Panc1 (cell line): ENCODE results near the gene NUAK2. TPM values are rescaled to one million over a fixed set of nuclear protein-coding genes. Genes with fewer than 3 reads are reported as not detected.

Source experiments
- ATAC-seq: fragments of 200-7000 bp; cut with Tn5 transposase; 2 replicates; pipeline ENCODE4 v1.9.1; 2020; ENCODE audit warnings: mild to moderate bottlenecking, moderate library complexity
- BruUV-seq: library from RNA; stranded (reverse); fragments of 400-500 nt; replicated peaks from 2 replicates; lab custom pipeline; 2021; lab: Mats Ljungman, UMichigan
- CTCF ChIA-PET: fragments of 300-600 bp; sonication (Branson Sonifier 250); formaldehyde crosslinking; loops from one replicate; lab custom pipeline; 2022; ENCODE audit warnings: antibody characterized with exemption; lab: Charles Lee
- POLR2A ChIA-PET: fragments of 300-600 bp; sonication (Branson Sonifier 250); formaldehyde crosslinking; loops from one replicate; lab custom pipeline; 2022; ENCODE audit warnings: antibody characterized with exemption; lab: Charles Lee
- DNase-seq: peaks from one replicate; pipeline ENCODE4 v3.0.0-alpha.2; 2010; ENCODE audit warnings: low read depth, low spot score
- H3K27ac ChIP-seq: 2 replicates; pipeline ENCODE4 v1.5.1; 2011; ENCODE audit warnings: mild to moderate bottlenecking, low read length, inconsistent platforms
- H3K27me3 ChIP-seq: fragments of 200-500 bp; sonication (Bioruptor generic); 2 replicates; pipeline ENCODE4 v1.6.0; 2014; ENCODE audit warnings: low read length, inconsistent platforms; ENCODE audit not compliant: control insufficient read depth, insufficient read depth
- H3K36me3 ChIP-seq: fragments of 200-500 bp; sonication (Bioruptor generic); 2 replicates; pipeline ENCODE4 v1.5.1; 2014; ENCODE audit warnings: inconsistent platforms, mild to moderate bottlenecking, low read length, moderate library complexity; ENCODE audit not compliant: control insufficient read depth, insufficient read depth
- H3K4me1 ChIP-seq: 2 replicates; pipeline ENCODE4 v1.5.1; 2011; ENCODE audit warnings: inconsistent platforms, mild to moderate bottlenecking, low read length, moderate library complexity; ENCODE audit not compliant: control insufficient read depth, insufficient read depth
- H3K4me3 ChIP-seq, 2 experiments: 2 replicates each; pipeline ENCODE4 v1.5.1; 2011 to 2012; ENCODE audit warnings: low read depth in 2 of 2, low read length in 2 of 2, mild to moderate bottlenecking in 2 of 2, inconsistent platforms in 1 of 2, moderate library complexity in 1 of 2
- H3K9me3 ChIP-seq: fragments of 200-500 bp; sonication (Bioruptor generic); 2 replicates; pipeline ENCODE4 v1.5.1; 2014; ENCODE audit warnings: low read depth, mild to moderate bottlenecking, inconsistent platforms, low read length, moderate library complexity; ENCODE audit not compliant: control insufficient read depth, insufficient read depth
- POLR2AphosphoS5 ChIP-seq: IDR thresholded peaks from 2 replicates; pipeline ENCODE4 v1.6.1; 2012; ENCODE audit warnings: mild to moderate bottlenecking, low read depth, low read length, moderate library complexity
- SIN3A ChIP-seq: IDR thresholded peaks from 2 replicates; pipeline ENCODE4 v1.6.1; 2012; ENCODE audit warnings: low read depth, mild to moderate bottlenecking, low read length, moderate library complexity, borderline replicate concordance; ENCODE audit not compliant: insufficient read depth
- TCF7L2 ChIP-seq: IDR thresholded peaks from 2 replicates; pipeline ENCODE4 v1.6.1; 2011; ENCODE audit warnings: mild to moderate bottlenecking, low read depth, low read length, inconsistent platforms
- in situ Hi-C: cut with HindIII; loops from 2 replicates; pipeline ENCODE4 v1.10.0; 2016; ENCODE audit warnings: low sequenced_read_pairs, low pct_unique_long_range_greater_than_20kb
- intact Hi-C: fragments of 100-400 bp; cut with micrococcal nuclease; formaldehyde crosslinking; loops from one replicate; pipeline ENCODE4 v1.10.0; 2022; ENCODE audit not compliant: unreplicated experiment
- total RNA-seq: library from RNA; stranded (reverse); gene quantifications from one replicate; pipeline ENCODE4 v1.2.1, GENCODE V29; 2021; ENCODE audit not compliant: unreplicated experiment
- TF ChIP-seq, protein P1 (sequence below), 2 experiments: IDR thresholded peaks; 2 replicates each; pipeline ENCODE4 v1.6.1; 2011 to 2012; ENCODE audit warnings: low read depth in 2 of 2, control low read depth in 1 of 2, low read length in 1 of 2, mild to moderate bottlenecking in 1 of 2, moderate library complexity in 1 of 2; ENCODE audit not compliant: insufficient read depth in 1 of 2
- TF ChIP-seq, protein P2 (sequence below): fragments of 450-650 bp; IDR thresholded peaks from 2 replicates; pipeline ENCODE4 v1.5.1; 2017; ENCODE audit warnings: mild to moderate bottlenecking

NUAK2 gene
- total RNA-seq, 1 experiment from 2014 or later, result 17.4 TPM

DNA sequence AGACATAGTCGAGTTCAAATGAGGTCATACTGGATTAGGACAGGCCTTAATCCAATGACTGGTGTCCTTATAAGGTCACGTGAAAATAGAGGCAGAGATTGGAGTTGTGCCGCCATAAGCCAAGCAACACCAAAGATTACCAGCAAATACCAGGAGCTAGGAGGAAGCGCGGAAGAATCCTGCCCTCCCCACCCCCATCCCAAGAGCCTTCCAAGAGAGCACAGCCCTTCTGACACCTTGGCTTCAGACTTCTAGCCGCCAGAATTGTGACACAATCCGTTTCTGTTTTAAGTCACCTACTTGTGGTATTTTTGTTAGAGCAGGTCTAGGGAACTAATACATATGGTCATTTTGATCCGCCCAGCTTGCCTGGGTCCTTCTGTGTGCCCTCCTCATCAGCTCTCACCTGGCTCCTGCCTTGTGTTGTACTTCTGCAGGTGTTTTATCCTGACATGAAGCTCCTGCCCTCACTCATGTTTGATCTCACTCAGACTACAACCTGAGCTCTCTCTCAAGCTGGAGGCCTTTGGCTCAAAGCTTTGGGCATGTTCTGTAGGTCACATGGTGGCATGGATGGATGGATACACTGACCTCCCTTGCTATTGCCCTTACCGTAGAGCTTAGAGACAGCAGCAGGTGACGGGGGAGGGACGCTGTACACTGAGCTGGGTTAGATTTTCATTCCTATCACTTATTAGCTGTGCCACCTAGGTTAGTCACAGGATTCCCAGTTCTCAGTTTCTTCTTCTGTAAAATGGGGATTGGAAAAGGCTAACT lies 10.7 kb upstream of the NUAK2 start:
- H3K4me3 ChIP-seq, result no peak overlapping the region
- no peaks in the 10 kb centered on the region for H3K9me3 ChIP-seq
- intact Hi-C loops (no loop called here), in situ Hi-C loops (no loop called here)
- ATAC-seq (no peak), DNase-seq (no peak)
- no TSS peak for BruUV-seq
- TF ChIP-seq, protein P1, sequence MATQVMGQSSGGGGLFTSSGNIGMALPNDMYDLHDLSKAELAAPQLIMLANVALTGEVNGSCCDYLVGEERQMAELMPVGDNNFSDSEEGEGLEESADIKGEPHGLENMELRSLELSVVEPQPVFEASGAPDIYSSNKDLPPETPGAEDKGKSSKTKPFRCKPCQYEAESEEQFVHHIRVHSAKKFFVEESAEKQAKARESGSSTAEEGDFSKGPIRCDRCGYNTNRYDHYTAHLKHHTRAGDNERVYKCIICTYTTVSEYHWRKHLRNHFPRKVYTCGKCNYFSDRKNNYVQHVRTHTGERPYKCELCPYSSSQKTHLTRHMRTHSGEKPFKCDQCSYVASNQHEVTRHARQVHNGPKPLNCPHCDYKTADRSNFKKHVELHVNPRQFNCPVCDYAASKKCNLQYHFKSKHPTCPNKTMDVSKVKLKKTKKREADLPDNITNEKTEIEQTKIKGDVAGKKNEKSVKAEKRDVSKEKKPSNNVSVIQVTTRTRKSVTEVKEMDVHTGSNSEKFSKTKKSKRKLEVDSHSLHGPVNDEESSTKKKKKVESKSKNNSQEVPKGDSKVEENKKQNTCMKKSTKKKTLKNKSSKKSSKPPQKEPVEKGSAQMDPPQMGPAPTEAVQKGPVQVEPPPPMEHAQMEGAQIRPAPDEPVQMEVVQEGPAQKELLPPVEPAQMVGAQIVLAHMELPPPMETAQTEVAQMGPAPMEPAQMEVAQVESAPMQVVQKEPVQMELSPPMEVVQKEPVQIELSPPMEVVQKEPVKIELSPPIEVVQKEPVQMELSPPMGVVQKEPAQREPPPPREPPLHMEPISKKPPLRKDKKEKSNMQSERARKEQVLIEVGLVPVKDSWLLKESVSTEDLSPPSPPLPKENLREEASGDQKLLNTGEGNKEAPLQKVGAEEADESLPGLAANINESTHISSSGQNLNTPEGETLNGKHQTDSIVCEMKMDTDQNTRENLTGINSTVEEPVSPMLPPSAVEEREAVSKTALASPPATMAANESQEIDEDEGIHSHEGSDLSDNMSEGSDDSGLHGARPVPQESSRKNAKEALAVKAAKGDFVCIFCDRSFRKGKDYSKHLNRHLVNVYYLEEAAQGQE (IDR thresholded peaks at IDR 0.05; ENCODE audit: insufficient read depth in 1 of 2, low read depth in 2 of 2, low read length in 1 of 2), result no peak
- TF ChIP-seq TCF7L2 (no peak), POLR2AphosphoS5 (no peak), SIN3A (no peak)
- TF ChIP-seq, protein P2, sequence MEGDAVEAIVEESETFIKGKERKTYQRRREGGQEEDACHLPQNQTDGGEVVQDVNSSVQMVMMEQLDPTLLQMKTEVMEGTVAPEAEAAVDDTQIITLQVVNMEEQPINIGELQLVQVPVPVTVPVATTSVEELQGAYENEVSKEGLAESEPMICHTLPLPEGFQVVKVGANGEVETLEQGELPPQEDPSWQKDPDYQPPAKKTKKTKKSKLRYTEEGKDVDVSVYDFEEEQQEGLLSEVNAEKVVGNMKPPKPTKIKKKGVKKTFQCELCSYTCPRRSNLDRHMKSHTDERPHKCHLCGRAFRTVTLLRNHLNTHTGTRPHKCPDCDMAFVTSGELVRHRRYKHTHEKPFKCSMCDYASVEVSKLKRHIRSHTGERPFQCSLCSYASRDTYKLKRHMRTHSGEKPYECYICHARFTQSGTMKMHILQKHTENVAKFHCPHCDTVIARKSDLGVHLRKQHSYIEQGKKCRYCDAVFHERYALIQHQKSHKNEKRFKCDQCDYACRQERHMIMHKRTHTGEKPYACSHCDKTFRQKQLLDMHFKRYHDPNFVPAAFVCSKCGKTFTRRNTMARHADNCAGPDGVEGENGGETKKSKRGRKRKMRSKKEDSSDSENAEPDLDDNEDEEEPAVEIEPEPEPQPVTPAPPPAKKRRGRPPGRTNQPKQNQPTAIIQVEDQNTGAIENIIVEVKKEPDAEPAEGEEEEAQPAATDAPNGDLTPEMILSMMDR, result no peak
- H3K36me3 ChIP-seq, result no peaks in the 10 kb centered on the region
- POLR2A ChIA-PET, result interaction anchor here (0.7 kb wide), 1 partner anchor 9 kb away, joined by 4 read pairs; no protein-coding TSS in a partner anchor
- 0 out of 2 replicates have a peak, but pooled peaks cover 3% of the 10 kb centered on the region for H3K4me1 ChIP-seq
- no peak overlapping the region for H3K27ac ChIP-seq
- CTCF ChIA-PET, result interaction anchor here (1.2 kb wide), 1 partner anchor 153 kb away, joined by 3 read pairs; no protein-coding TSS in a partner anchor
- H3K27me3 ChIP-seq, result no peaks in the 10 kb centered on the region

DNA sequence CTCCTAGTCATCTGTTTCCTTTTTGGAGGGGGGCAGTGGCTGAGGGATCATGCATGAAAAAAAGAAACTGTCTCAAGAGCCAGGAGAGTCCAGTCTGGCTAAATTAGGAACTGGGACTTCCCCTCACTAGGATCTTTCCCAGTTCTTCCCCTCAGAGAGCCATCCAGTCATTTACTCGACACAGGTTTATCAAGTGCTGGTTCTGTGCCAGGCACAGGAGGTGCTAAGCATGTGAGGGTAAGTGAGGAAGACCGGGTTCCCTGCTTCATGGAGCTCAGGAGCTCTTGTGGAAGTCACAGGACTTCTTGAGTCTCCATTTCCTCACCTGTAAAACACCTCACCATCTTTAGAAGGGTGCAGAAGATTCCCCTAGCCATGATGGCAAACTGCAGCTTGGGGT lies 8.6 kb upstream of the NUAK2 start:
- no TSS peak for BruUV-seq
- H3K36me3 ChIP-seq, result no peaks in the 10 kb centered on the region
- no peak overlapping the region for H3K4me3 ChIP-seq
- no peak for ATAC-seq
- no peaks in the 10 kb centered on the region for H3K9me3 ChIP-seq
- in situ Hi-C loops (no loop called here), intact Hi-C loops (no loop called here)
- no peak for DNase-seq
- peaks cover 2% of the 10 kb centered on the region for H3K4me1 ChIP-seq
- POLR2A ChIA-PET, result no interaction called here
- no peak overlapping the region for H3K27ac ChIP-seq
- CTCF ChIA-PET, result interaction anchor here (1.1 to 1.2 kb wide), 2 partner anchors 57 to 155 kb away, joined by 4 to 6 read pairs; no protein-coding TSS in a partner anchor
- H3K27me3 ChIP-seq, result no peaks in the 10 kb centered on the region
- TF ChIP-seq SIN3A (no peak), TCF7L2 (no peak), POLR2AphosphoS5 (no peak)
- TF ChIP-seq, protein P1 (IDR thresholded peaks at IDR 0.05; ENCODE audit: insufficient read depth in 1 of 2, low read depth in 2 of 2, low read length in 1 of 2), result no peak
- TF ChIP-seq, protein P2, result no peak
